Astrocyte of the cerebellum (primary cell): ENCODE data around the gene ARHGAP9.

Experiments used
- DNase-seq: peaks from one replicate; pipeline ENCODE4 v3.0.0-alpha.2; 2011; ENCODE audit warnings: low read depth
- H3K4me3 ChIP-seq: 2 replicates; pipeline ENCODE4 v1.5.1; 2011; ENCODE audit warnings: mild to moderate bottlenecking, low read depth, low read length, moderate library complexity
- in situ Hi-C: cut with HindIII; loops from 2 replicates; pipeline ENCODE4 v1.10.0; 2017; ENCODE audit warnings: low sequenced_read_pairs
- TF ChIP-seq, protein P1 (sequence below): IDR thresholded peaks from 2 replicates; pipeline ENCODE4 v1.5.1; 2012; ENCODE audit warnings: low read length, low read depth, moderate library complexity, mild to moderate bottlenecking; ENCODE audit errors: missing control alignments

ARHGAP9 gene

DNA sequence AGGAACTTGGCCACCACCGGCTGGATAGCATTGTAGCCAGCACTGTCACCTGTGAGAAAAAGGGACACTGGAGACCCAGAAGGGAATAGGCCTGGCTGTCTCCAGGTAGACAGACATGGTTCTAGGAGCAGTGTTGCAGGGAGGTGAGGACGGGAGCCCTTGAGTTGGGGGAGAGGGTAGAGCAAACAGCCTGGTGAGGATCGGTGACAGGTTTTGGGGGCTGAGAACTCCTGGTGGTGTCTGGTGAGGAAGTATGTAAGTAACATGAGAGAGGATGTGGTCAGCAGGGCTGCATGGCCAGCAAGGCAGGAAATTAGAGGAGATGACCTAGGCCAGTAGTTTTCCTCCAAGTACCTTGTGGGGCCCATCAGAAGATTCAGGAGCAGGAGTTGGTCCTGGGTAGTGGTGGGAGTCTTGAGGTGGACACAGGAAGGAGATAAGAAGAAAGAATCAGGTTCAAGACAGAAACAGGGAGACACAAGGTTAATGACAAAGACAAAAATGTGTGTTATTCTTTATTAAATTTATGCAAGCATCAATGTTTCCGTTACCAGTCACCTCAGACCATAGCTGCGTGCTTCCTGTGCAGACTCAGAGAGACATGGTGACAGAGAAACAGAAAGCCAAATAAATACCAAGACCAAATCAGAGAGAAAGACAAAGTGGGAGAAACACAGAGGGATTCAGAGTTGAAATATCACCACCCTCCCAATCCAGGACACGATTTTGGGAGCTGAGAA is at the start of gene ARHGAP9:
ARHGAP9 (minus strand) TSS at position 491 of the 740 bp plus-strand sequence; CDS start at position 31, 460 bp downstream.
- TF ChIP-seq, protein P1, sequence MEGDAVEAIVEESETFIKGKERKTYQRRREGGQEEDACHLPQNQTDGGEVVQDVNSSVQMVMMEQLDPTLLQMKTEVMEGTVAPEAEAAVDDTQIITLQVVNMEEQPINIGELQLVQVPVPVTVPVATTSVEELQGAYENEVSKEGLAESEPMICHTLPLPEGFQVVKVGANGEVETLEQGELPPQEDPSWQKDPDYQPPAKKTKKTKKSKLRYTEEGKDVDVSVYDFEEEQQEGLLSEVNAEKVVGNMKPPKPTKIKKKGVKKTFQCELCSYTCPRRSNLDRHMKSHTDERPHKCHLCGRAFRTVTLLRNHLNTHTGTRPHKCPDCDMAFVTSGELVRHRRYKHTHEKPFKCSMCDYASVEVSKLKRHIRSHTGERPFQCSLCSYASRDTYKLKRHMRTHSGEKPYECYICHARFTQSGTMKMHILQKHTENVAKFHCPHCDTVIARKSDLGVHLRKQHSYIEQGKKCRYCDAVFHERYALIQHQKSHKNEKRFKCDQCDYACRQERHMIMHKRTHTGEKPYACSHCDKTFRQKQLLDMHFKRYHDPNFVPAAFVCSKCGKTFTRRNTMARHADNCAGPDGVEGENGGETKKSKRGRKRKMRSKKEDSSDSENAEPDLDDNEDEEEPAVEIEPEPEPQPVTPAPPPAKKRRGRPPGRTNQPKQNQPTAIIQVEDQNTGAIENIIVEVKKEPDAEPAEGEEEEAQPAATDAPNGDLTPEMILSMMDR = no peak
- H3K4me3 ChIP-seq = no peak within 1 kb of the TSS
- in situ Hi-C loops = no loop called here
- no peak for DNase-seq

GRCh38 chr12:57528831-57529555 is 49.3 kb upstream of the ARHGAP9 start:
- in situ Hi-C loops = no loop called here
- TF ChIP-seq, protein P1 = no peak
- no peak for DNase-seq

GRCh38 chr12:57528176-57528575 is 48.5 kb upstream of the ARHGAP9 start:
- no peak overlapping the region for H3K4me3 ChIP-seq
- in situ Hi-C loops = no loop called here
- TF ChIP-seq, protein P1 = no peak
- DNase-seq = no peak

More at GRCh38 chr12:57528831-57529555, 49.3 kb upstream of the ARHGAP9 start:
- H3K4me3 ChIP-seq = no peak overlapping the region

DNA sequence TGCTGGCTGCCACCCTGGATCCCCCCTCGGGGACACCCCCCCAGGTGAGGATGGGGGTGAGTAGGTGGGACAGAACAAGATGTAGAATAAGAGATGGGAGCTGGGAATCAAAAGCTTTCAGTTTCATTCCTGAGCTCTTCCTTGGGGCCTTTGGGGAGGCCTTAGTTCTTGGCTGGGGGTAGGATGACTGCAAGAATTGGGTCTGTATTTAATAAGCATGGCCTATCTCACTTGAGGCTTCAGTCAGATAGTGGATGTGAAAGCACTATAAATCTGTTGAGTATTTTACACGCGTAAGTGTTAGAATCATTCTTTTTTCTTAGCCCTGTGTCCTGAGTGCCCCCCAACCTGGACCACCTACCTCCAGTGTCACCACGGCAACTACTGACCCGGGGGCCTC is 47.5 kb upstream of the ARHGAP9 start:
- in situ Hi-C loops = no loop called here
- no peak for DNase-seq
- TF ChIP-seq, protein P1 = no peak
- no peak overlapping the region for H3K4me3 ChIP-seq

- in situ Hi-C loops = no loop called here
- TF ChIP-seq, protein P1 = no peak
- DNase-seq = no peak
- H3K4me3 ChIP-seq = no peak overlapping the region
Observed at GRCh38 chr12:57526477-57527126, 46.9 kb upstream of the ARHGAP9 start.

- no peak for DNase-seq
- TF ChIP-seq, protein P1 = no peak
- no peak overlapping the region for H3K4me3 ChIP-seq
- in situ Hi-C loops = no loop called here
Observed at GRCh38 chr12:57525615-57526383, 46.1 kb upstream of the ARHGAP9 start.
